NCI-H748 (cell line): Measurements from ENCODE around the gene ATG16L1.

Experiments used
- DNase-seq: peaks from one replicate; lab custom pipeline; 2025; ENCODE audit not compliant: unreplicated experiment; lab: John Stamatoyannopoulos, UW

ATG16L1 gene

DNA sequence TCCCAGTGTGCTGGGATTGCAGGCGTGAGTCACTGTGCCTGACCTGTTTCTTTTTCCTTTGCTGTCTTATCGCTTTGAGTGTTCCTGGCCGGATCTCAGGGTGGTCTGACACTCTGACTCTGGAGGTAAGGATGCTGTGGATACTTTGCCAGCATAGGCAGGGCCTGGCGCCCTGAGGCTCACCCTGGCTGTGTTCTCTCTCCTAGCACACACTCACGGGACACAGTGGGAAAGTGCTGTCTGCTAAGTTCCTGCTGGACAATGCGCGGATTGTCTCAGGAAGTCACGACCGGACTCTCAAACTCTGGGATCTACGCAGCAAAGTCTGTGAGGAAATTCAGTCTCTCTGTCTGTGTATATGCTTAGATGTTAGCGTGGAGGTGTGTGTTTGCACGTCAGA is 38.2 kb downstream of the ATG16L1 start:
- DNase-seq: no peak

GRCh38 chr2:233290051-233290845 is 38.8 kb downstream of the ATG16L1 start:
- DNase-seq: no peak

GRCh38 chr2:233295891-233296290 is 44.4 kb downstream of the ATG16L1 start:
- no peak for DNase-seq

DNA sequence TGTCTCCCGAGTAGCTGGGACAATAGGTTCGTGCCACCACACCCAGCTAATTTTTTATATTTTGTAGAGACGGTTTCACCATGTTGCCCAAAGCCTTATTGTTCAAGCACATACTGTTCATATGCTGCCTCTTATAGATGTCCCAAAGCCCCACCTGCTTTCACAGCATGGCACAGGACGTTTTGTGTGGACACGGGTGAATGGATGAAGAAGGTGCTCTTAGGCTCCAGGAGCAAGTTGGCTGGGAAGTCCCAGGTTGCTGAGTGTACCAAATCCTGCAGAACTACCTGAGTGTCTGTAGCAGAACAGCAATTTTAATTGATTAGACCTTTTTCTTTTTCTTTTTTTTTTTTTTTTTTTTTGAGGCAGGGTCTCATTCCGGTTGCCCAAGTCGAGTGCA is 45.6 kb downstream of the ATG16L1 start:
- DNase-seq: no peak

DNA sequence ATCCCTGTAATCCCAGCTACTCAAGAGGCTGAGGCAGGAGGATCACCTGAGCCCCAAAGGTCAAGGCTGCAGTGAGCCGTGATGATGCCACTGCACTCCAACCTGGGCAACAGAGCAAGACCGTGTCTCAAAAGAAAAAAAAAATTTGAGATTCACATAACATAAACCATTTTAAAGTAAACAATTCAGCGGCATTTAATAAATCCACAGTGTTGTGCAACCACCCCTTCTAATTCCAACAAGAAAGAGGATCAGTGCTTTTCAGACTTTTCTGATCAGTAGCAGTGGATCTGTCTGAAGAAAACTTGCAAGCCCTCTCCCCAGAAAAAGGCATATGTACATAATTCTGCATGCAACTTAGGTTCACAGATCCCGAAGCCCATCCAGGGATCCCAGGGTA is 48.9 kb downstream of the ATG16L1 start:
- no peak for DNase-seq

- no peak for DNase-seq
These were observed 49.8 kb downstream of the ATG16L1 start for GRCh38 chr2:233301248-233301647.

- DNase-seq: no peak
These were observed 50.3 kb downstream of the ATG16L1 start for GRCh38 chr2:233301811-233302210.

- DNase-seq: no peak
These were observed 51.8 kb downstream of the ATG16L1 start for GRCh38 chr2:233303252-233303651.

DNA sequence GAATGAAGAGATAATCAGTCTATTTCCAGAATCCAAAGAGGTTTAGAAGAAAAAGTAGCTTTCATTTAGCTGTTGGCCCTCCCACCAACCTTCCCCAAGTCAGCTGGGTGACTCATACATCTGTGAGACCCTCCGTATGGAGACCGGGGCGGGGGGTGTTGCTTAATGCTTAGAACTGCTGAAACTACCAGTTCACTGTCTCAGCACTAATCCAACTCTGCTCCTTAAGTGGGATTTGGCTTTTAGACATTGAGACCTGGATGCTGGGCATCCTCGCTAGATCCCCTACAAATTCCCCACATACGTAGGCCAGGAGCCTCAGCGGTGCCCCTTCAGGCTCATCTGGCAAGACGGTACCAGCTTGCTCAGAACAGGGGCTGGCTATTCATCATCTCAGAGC is 56.1 kb downstream of the ATG16L1 start, which contains the start of gene SAG:
TSS of gene SAG (plus strand) at position 252 of the 400 bp plus-strand sequence. CDS start 1,374 bp downstream, outside the sequence.
- DNase-seq: no peak

- DNase-seq: no peak
These were observed 59.9 kb downstream of the ATG16L1 start for GRCh38 chr2:233311241-233311926.

DNA sequence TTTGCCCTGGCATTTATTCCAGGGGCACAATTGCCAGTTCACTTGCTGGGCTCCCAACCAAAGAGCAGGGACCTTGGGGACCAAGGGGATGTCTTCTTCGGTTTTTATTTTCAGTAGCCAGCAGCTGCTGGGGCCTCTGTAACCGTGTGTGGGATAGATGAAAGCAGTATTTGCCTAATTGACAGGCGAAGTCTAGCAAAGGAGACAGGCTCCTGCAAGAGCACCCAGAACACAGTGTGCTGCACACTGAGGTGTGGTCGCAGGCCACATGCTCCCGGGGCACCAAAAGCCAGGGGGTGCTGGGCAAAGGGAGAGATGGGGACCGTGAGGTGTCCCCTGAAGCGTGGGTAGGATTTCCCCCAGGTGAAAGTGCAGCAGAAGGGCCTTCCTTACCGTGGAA is 61.4 kb downstream of the ATG16L1 start:
- DNase-seq: no peak

DNA sequence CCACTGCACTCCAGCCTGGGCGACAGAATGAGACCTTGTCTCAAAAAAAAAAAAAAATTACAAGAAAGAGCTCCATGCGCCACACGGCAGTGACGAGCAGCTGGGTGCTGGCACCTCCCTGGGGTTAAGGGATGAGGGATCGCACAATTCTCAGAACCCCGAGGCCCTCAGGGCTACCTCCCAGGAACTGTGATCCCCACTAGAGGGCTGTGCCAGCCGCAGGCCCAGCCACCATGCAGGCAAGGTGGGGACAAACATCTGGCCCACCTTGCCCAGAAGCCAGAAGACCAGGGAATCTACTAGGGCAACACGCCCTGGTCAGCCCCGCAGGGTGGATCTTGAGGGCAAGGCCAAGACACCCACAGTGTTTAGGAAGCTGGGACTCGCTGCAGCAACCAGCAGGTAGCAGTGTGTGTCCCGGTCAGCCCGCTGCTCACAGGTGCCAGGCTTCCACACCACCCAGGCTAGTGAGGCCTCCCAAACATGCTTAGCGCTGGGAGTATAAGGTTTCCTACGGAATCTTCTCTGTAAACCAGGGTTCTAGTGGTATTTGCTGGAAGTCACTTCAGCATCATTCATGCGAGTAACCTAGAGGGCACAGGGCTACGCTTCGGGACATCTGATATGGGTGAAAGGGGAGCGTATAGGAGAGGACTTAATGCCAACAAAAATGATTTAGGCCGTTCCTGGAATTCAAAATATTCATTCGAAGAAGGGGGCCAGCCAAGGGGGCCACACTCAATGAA is 62.9 kb downstream of the ATG16L1 start:
- no peak for DNase-seq

DNA sequence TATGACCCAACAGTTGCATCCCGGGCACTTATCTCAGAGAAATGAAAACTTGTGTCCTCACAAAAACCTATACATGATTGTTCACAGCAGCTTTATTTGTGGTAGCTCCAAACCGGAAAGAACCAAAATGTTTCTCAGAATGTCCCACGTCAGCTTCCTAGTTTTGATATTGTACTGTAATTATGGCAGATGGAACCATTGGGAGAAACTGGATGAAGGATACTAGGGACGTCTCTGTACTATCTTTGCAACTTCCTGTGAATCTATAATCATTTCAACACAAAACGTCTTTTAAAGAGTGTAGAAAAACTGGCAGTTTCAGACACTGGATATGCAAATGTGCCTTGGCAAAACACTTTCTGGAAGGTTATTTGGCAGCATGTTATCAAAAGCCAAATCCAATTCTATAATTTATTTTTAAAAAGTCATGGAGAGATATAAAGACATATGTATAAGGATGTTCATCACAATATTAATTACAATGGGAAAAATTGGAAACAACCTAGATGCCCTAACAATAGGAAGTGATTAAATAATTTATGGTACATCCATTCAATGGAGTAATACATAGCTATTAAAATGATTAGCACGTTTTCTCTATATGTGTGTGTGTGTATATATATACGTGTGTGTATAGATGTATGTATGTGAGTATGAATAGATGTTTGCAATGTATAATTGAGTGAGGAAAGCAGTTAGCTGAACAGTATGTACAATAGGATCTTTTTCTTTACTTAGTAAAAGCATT is 65.9 kb downstream of the ATG16L1 start:
- DNase-seq: no peak

GRCh38 chr2:233319256-233319655 is 67.8 kb downstream of the ATG16L1 start:
- DNase-seq: no peak

DNA sequence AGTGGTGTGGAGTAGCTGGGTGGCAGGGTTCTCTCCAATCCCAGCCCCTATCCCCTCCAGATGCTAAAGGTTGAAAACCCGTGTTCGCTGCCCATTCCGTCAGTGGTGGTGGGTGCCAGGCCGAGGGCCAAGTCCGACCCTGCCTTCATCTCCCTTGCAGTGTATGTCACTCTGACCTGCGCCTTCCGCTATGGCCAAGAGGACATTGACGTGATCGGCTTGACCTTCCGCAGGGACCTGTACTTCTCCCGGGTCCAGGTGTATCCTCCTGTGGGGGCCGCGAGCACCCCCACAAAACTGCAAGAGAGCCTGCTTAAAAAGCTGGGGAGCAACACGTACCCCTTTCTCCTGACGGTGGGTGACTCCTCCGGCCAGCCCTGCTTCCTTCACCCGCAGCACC is 69.0 kb downstream of the ATG16L1 start:
- no peak for DNase-seq

DNA sequence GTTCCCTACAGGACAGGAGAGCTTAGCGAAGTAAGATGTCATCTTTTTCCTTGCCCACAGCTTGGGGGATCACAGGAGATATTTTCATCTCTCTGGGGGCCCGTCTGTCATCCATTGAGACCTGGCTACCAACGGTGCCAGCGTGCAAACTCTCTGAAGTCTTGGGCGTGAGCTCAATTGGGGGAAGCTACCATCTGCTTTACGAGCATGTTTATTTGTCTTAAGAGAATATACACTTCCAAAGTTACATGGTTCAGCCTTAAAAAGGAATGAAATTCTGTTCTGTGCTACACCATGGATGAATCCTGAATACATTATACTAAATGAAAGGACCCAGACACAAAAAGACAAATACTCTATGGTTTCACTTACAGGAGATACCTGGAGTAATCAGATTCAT is 69.7 kb downstream of the ATG16L1 start:
- no peak for DNase-seq

GRCh38 chr2:233323851-233324250 is 72.4 kb downstream of the ATG16L1 start:
- no peak for DNase-seq

GRCh38 chr2:233325256-233325655 is 73.8 kb downstream of the ATG16L1 start:
- DNase-seq: no peak

DNA sequence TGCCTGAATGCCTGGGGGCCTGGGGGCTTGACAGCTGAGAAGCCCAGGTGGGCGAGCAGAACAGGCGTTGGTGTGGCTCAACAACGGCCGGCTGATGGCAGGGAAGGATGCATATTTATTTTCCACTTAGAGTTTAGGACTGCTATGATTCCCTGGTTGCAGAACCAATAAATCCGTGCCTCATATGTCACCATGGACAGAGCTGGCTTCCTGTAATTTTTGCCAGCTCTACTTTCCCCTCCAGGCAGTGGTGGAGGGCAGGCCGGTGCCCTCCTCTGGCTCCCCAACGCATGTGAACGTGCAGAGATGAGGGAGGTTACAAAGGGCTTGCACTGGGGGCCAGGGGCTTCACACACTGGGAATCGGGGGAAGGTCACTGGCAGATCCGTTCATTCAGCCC is 74.3 kb downstream of the ATG16L1 start:
- no peak for DNase-seq

GRCh38 chr2:233326500-233326899 is 75.0 kb downstream of the ATG16L1 start:
- DNase-seq: no peak

DNA sequence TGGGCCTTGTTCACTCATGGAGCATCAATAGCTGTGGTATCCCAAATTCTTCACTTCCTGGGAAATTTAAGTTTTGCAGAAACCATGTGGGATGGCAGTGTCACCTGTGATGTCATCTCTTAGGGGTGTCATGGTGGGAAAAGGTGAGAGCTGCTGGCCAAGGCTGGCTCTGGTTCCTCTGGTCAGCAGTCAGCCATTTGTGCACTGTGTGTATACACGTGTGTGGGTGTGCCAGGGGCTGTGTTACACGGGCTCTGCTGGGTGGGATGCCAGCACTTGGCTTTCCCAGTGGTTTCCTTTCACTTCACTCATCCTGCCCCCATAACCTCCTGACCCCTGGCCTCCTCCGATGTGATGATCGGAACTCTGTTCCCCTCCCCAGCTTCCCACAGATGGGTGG is 77.4 kb downstream of the ATG16L1 start:
- no peak for DNase-seq
